ENCODE data around the gene ELK4.

Gene ELK4

GRCh38 chr1:205627956-205628355, 3.9 kb downstream of the ELK4 start:
- ChIA-PET CTCF (no interaction called here), POLR2A (interaction anchor here (1.7 kb wide), 1 partner anchor 27 kb away, joined by 5 read pairs; no protein-coding TSS in a partner anchor)
- no peak for TF ChIP-seq CTBP1 (IDR thresholded peaks at IDR 0.05; ENCODE audit: borderline replicate concordance)
- no peak for TF ChIP-seq SP1 (IDR thresholded peaks at IDR 0.05)
- TF ChIP-seq FOXM1 (IDR thresholded peaks at IDR 0.05; ENCODE audit: borderline replicate concordance) = no peak
- no peak for TF ChIP-seq LEF1 (IDR thresholded peaks at IDR 0.05; ENCODE audit: borderline replicate concordance)
- TF ChIP-seq L3MBTL2 (conservative IDR thresholded peaks at IDR 0.05) = no peak
- no peak for TF ChIP-seq HDGF (IDR thresholded peaks at IDR 0.05; ENCODE audit: borderline replicate concordance)
- no peak for TF ChIP-seq FOXA1 (IDR thresholded peaks at IDR 0.05)
- TF ChIP-seq ZNF384 (IDR thresholded peaks at IDR 0.05) = no peak
- TF ChIP-seq ELF4 (IDR thresholded peaks at IDR 0.05) = no peak
- no peak for TF ChIP-seq SUZ12 (IDR thresholded peaks at IDR 0.05)
- TF ChIP-seq TARDBP (IDR thresholded peaks at IDR 0.05) = no peak
- TF ChIP-seq NFRKB (IDR thresholded peaks at IDR 0.05) = no peak
- TF ChIP-seq, protein P1, sequence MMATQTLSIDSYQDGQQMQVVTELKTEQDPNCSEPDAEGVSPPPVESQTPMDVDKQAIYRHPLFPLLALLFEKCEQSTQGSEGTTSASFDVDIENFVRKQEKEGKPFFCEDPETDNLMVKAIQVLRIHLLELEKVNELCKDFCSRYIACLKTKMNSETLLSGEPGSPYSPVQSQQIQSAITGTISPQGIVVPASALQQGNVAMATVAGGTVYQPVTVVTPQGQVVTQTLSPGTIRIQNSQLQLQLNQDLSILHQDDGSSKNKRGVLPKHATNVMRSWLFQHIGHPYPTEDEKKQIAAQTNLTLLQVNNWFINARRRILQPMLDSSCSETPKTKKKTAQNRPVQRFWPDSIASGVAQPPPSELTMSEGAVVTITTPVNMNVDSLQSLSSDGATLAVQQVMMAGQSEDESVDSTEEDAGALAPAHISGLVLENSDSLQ (IDR thresholded peaks at IDR 0.05) = no peak
- no peak for TF ChIP-seq BHLHE40 (IDR thresholded peaks at IDR 0.05; ENCODE audit: borderline replicate concordance)
- TF ChIP-seq FOXK2 (IDR thresholded peaks at IDR 0.05) = no peak
- no peak for TF ChIP-seq ARNT (IDR thresholded peaks at IDR 0.05)
- DNase-seq (ENCODE audit: extremely low spot score) = no peak

DNA sequence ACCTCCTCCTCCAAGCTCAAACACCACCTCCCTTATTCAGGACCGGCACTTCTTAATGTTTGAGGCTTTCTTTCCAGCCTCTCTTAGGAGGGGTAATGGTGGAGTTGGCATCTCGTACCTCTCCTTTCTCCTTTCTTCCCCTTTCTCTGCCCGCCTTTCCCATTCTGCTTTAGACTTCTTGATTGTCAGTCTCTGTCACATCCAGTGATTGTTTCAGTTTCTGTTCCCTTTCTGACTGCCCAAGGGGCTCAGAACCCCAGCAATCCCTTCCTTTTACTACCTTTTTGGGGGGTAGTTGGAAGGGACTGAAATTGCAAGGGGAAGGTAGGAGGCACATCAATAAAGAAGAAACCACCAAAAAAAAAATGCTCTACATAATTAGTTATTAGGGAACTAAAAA, 5.6 kb downstream of the ELK4 start:
- no peak for DNase-seq (ENCODE audit: extremely low spot score)
- TF ChIP-seq HDGF (IDR thresholded peaks at IDR 0.05; ENCODE audit: borderline replicate concordance) = no peak
- TF ChIP-seq LEF1 (IDR thresholded peaks at IDR 0.05; ENCODE audit: borderline replicate concordance) = no peak
- TF ChIP-seq SP1 (IDR thresholded peaks at IDR 0.05) = no peak
- no peak for TF ChIP-seq CTBP1 (IDR thresholded peaks at IDR 0.05; ENCODE audit: borderline replicate concordance)
- TF ChIP-seq, protein P1 (IDR thresholded peaks at IDR 0.05) = no peak
- no peak for TF ChIP-seq TARDBP (IDR thresholded peaks at IDR 0.05)
- TF ChIP-seq ARNT (IDR thresholded peaks at IDR 0.05) = no peak
- no peak for TF ChIP-seq FOXK2 (IDR thresholded peaks at IDR 0.05)
- no peak for TF ChIP-seq SUZ12 (IDR thresholded peaks at IDR 0.05)
- CTCF ChIA-PET = no interaction called here
- POLR2A ChIA-PET = no interaction called here

- CTCF ChIA-PET = no interaction called here
- POLR2A ChIA-PET = interaction anchor here (1.5 kb wide), 1 partner anchor 9 kb away, joined by 6 read pairs; the partner anchor contains the start of gene ELK4
Measured at GRCh38 chr1:205623646-205624045, 8.2 kb downstream of the ELK4 start.

DNA sequence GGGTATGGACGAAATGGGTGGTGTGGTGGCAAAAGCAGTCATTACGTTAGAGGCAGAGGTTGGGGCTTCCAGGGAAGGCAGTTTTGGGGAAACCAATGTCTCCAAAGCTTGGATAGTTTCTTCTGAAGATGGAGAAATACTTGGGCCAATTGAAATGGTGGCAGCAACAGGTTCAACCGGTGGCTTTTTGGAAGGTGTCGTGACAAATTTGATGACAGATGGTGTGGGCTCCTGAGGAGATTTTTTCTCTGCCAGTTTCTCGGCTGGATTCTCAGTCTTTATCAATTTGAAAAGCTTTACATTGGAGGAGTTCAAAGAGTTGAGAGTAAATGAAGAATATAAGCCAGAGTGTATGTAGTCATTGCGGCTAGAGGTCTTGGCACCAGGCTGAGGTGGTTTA, 11.5 kb downstream of the ELK4 start:
- no peak for DNase-seq (ENCODE audit: extremely low spot score)
- ChIA-PET CTCF (no interaction called here), POLR2A (no interaction called here)

More at GRCh38 chr1:205623646-205624045, 8.2 kb downstream of the ELK4 start:
- TF ChIP-seq FOXA1 (IDR thresholded peaks at IDR 0.05) = no peak
- no peak for TF ChIP-seq TARDBP (IDR thresholded peaks at IDR 0.05)
- TF ChIP-seq BHLHE40 (IDR thresholded peaks at IDR 0.05; ENCODE audit: borderline replicate concordance) = no peak
- no peak for TF ChIP-seq NFRKB (IDR thresholded peaks at IDR 0.05)
- TF ChIP-seq SUZ12 (IDR thresholded peaks at IDR 0.05) = no peak
- no peak for DNase-seq (ENCODE audit: extremely low spot score)

GRCh38 chr1:205619376-205619775, 12.4 kb downstream of the ELK4 start:
- CTCF ChIA-PET = no interaction called here
- POLR2A ChIA-PET = no interaction called here
- no peak for DNase-seq (ENCODE audit: extremely low spot score)
- TF ChIP-seq TARDBP (IDR thresholded peaks at IDR 0.05) (no peak), LEF1 (IDR thresholded peaks at IDR 0.05; ENCODE audit: borderline replicate concordance) (no peak), SP1 (IDR thresholded peaks at IDR 0.05) (no peak), SUZ12 (IDR thresholded peaks at IDR 0.05) (no peak), L3MBTL2 (conservative IDR thresholded peaks at IDR 0.05) (no peak), BHLHE40 (IDR thresholded peaks at IDR 0.05; ENCODE audit: borderline replicate concordance) (no peak), NFRKB (IDR thresholded peaks at IDR 0.05) (no peak), ARNT (IDR thresholded peaks at IDR 0.05) (no peak), CTBP1 (IDR thresholded peaks at IDR 0.05; ENCODE audit: borderline replicate concordance) (no peak), FOXK2 (IDR thresholded peaks at IDR 0.05) (no peak), FOXA1 (IDR thresholded peaks at IDR 0.05) (no peak), FOXM1 (IDR thresholded peaks at IDR 0.05; ENCODE audit: borderline replicate concordance) (no peak)
- TF ChIP-seq, protein P1 (IDR thresholded peaks at IDR 0.05) = no peak

More for the DNA sequence above, 11.5 kb downstream of the ELK4 start:
- TF ChIP-seq SP1 (IDR thresholded peaks at IDR 0.05) (no peak), SUZ12 (IDR thresholded peaks at IDR 0.05) (no peak), NFRKB (IDR thresholded peaks at IDR 0.05) (no peak), L3MBTL2 (conservative IDR thresholded peaks at IDR 0.05) (no peak), LEF1 (IDR thresholded peaks at IDR 0.05; ENCODE audit: borderline replicate concordance) (no peak), FOXM1 (IDR thresholded peaks at IDR 0.05; ENCODE audit: borderline replicate concordance) (no peak), ARNT (IDR thresholded peaks at IDR 0.05) (no peak), FOXK2 (IDR thresholded peaks at IDR 0.05) (no peak), HDGF (IDR thresholded peaks at IDR 0.05; ENCODE audit: borderline replicate concordance) (no peak), TARDBP (IDR thresholded peaks at IDR 0.05) (no peak), FOXA1 (IDR thresholded peaks at IDR 0.05) (no peak), BHLHE40 (IDR thresholded peaks at IDR 0.05; ENCODE audit: borderline replicate concordance) (no peak), CTBP1 (IDR thresholded peaks at IDR 0.05; ENCODE audit: borderline replicate concordance) (no peak), ZNF384 (IDR thresholded peaks at IDR 0.05) (no peak), ELF4 (IDR thresholded peaks at IDR 0.05) (no peak)
- TF ChIP-seq, protein P1 (IDR thresholded peaks at IDR 0.05) = no peak

All from HEK293T (cell line).